DND-41 (cell line): Measurements from ENCODE around the gene SHB.

Experiments used
- CTCF ChIP-seq: IDR thresholded peaks from 2 replicates; pipeline ENCODE4 v1.5.1; 2012; ENCODE audit warnings: borderline replicate concordance, low read length, moderate library complexity, mild to moderate bottlenecking; ENCODE audit not compliant: poor library complexity, severe bottlenecking; ENCODE audit errors: extremely low read depth
- EZH2 ChIP-seq: IDR thresholded peaks from 3 replicates; pipeline ENCODE4 v1.6.1; 2012; ENCODE audit warnings: borderline replicate concordance, low read depth, mild to moderate bottlenecking, moderate library complexity, low read length, inconsistent platforms; ENCODE audit not compliant: severe bottlenecking

- TF ChIP-seq CTCF: no peak
- no peak for TF ChIP-seq EZH2
These were observed 113.1 kb downstream of the SHB start for GRCh38 chr9:37955781-37956422.
